ENCODE measurements around the gene CT45A8. TPM values are rescaled to one million over a fixed set of nuclear protein-coding genes. Genes with fewer than 3 reads are reported as not detected.
"Not testable (repeated sequence)": the region's sequence is repeated elsewhere in the genome, so short reads cannot be mapped to it uniquely, and the experiment has no call there.

Gene CT45A8
- total RNA-seq, 1 experiment from 2014 or later = not detected

- H3K27me3 Mint-ChIP-seq (ENCODE audit: insufficient read depth, unreplicated experiment) = no peaks in the 10 kb centered on the region
- H3K4me1 Mint-ChIP-seq (ENCODE audit: low read depth, unreplicated experiment) = no peaks in the 10 kb centered on the region
- Histone ChIP-seq H3K27me3 (replicated peaks; ENCODE audit: control insufficient read depth, insufficient read depth, low read length) (no peaks in the 10 kb centered on the region), H3K4me3 (ENCODE audit: low read depth, low read length) (no peak overlapping the region), H3K36me3 (ENCODE audit: control insufficient read depth, insufficient read depth, low read length) (no peaks in the 10 kb centered on the region), H3K9me3 (no peaks in the 10 kb centered on the region), H3K4me1 (no peaks in the 10 kb centered on the region)
- no peaks in the 10 kb centered on the region for H3K9me3 Mint-ChIP-seq (ENCODE audit: unreplicated experiment)
- ChIA-PET POLR2A (no interaction called here), CTCF (no interaction called here)
- TF ChIP-seq CTCF (IDR thresholded peaks at IDR 0.05; ENCODE audit: insufficient read depth in 1 of 2, low read depth in 1 of 2, low read length in 1 of 2, severe bottlenecking in 1 of 2, unreplicated experiment in 1 of 2) = no peak
- H3K4me3 Mint-ChIP-seq (ENCODE audit: unreplicated experiment) = no peak overlapping the region
- BruUV-seq (replicated peaks) = no TSS peak
- intact Hi-C loops (cut with micrococcal nuclease; ENCODE audit: unreplicated experiment) = no loop called here
- H3K36me3 Mint-ChIP-seq (ENCODE audit: insufficient read depth, unreplicated experiment) = no peaks in the 10 kb centered on the region
- no peak for DNase-seq
- H3K27ac Mint-ChIP-seq (ENCODE audit: unreplicated experiment) = no peak overlapping the region
Observed at GRCh38 chrX:135890087-135890585, 35.8 kb upstream of the CT45A8 start.

GRCh38 chrX:135888976-135889375 is 34.6 kb upstream of the CT45A8 start:
- H3K4me3 ChIP-seq (ENCODE audit: low read depth, low read length); H3K4me3 Mint-ChIP-seq (ENCODE audit: unreplicated experiment); POLR2A ChIA-PET; CTCF ChIA-PET; H3K27ac Mint-ChIP-seq (ENCODE audit: unreplicated experiment); H3K27me3 ChIP-seq (replicated peaks; ENCODE audit: control insufficient read depth, insufficient read depth, low read length); H3K36me3 Mint-ChIP-seq (ENCODE audit: insufficient read depth, unreplicated experiment); BruUV-seq (replicated peaks); H3K9me3 ChIP-seq; H3K9me3 Mint-ChIP-seq (ENCODE audit: unreplicated experiment); intact Hi-C loops (cut with micrococcal nuclease; ENCODE audit: unreplicated experiment); H3K4me1 Mint-ChIP-seq (ENCODE audit: low read depth, unreplicated experiment); H3K27me3 Mint-ChIP-seq (ENCODE audit: insufficient read depth, unreplicated experiment); H3K4me1 ChIP-seq; H3K36me3 ChIP-seq (ENCODE audit: control insufficient read depth, insufficient read depth, low read length): not testable (repeated sequence)
- peak in 1 of 2 experiments; percentile 19 for DNase-seq

DNA sequence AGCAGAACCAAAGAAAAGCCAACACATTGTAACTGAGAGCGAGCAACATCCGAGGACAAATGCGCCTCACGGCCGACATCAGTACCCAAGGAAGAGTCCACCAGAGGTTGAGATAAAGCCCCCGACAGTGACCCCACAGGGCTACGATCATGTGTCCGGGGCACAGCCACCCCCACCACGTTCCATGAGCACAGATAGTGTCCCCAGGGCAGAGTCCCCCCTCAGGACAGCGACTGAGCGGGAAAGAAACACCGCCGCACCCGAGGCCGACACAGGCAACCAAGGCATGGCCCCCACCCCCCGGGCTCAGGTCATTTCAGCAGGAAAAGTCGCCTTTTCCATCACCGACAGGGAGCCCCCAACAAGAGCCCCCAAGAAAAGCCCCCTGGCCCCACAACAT is 33.9 kb upstream of the CT45A8 start:
- H3K9me3 ChIP-seq; H3K27ac Mint-ChIP-seq (ENCODE audit: unreplicated experiment); H3K4me3 ChIP-seq (ENCODE audit: low read depth, low read length); H3K4me3 Mint-ChIP-seq (ENCODE audit: unreplicated experiment); H3K4me1 Mint-ChIP-seq (ENCODE audit: low read depth, unreplicated experiment); H3K27me3 Mint-ChIP-seq (ENCODE audit: insufficient read depth, unreplicated experiment); H3K4me1 ChIP-seq; H3K27me3 ChIP-seq (replicated peaks; ENCODE audit: control insufficient read depth, insufficient read depth, low read length); BruUV-seq (replicated peaks); H3K36me3 ChIP-seq (ENCODE audit: control insufficient read depth, insufficient read depth, low read length); DNase-seq; POLR2A ChIA-PET; CTCF ChIA-PET; H3K36me3 Mint-ChIP-seq (ENCODE audit: insufficient read depth, unreplicated experiment); intact Hi-C loops (cut with micrococcal nuclease; ENCODE audit: unreplicated experiment); H3K9me3 Mint-ChIP-seq (ENCODE audit: unreplicated experiment): not testable (repeated sequence)

DNA sequence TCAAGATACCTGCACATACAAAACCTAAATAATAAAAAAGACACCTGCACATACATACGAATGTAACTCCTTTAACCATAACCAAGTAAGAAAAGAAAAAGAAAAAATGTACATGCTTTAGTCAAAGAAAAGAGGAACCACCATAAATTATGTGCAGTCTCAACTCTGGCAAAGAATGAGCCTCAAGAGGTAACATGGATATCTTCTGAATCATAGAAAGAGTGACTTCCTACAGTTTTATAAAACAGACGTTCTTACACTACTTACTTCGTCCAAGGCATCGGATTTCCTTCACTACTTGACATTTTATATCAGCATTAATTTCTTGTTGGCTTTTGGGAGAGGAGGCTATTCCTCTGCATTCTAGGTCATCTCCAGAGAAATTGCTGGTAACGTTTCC is 28.4 kb upstream of the CT45A8 start:
- CTCF ChIA-PET; H3K4me3 ChIP-seq (ENCODE audit: low read depth, low read length); DNase-seq; H3K27me3 Mint-ChIP-seq (ENCODE audit: insufficient read depth, unreplicated experiment); BruUV-seq (replicated peaks); H3K36me3 Mint-ChIP-seq (ENCODE audit: insufficient read depth, unreplicated experiment); H3K4me1 Mint-ChIP-seq (ENCODE audit: low read depth, unreplicated experiment); H3K36me3 ChIP-seq (ENCODE audit: control insufficient read depth, insufficient read depth, low read length); H3K4me3 Mint-ChIP-seq (ENCODE audit: unreplicated experiment); POLR2A ChIA-PET; H3K4me1 ChIP-seq; H3K9me3 Mint-ChIP-seq (ENCODE audit: unreplicated experiment); intact Hi-C loops (cut with micrococcal nuclease; ENCODE audit: unreplicated experiment); H3K9me3 ChIP-seq; H3K27ac Mint-ChIP-seq (ENCODE audit: unreplicated experiment); H3K27me3 ChIP-seq (replicated peaks; ENCODE audit: control insufficient read depth, insufficient read depth, low read length): not testable (repeated sequence)

- POLR2A ChIA-PET; H3K36me3 Mint-ChIP-seq (ENCODE audit: insufficient read depth, unreplicated experiment); intact Hi-C loops (cut with micrococcal nuclease; ENCODE audit: unreplicated experiment); H3K27me3 ChIP-seq (replicated peaks; ENCODE audit: control insufficient read depth, insufficient read depth, low read length); H3K27me3 Mint-ChIP-seq (ENCODE audit: insufficient read depth, unreplicated experiment); H3K27ac Mint-ChIP-seq (ENCODE audit: unreplicated experiment); H3K4me3 Mint-ChIP-seq (ENCODE audit: unreplicated experiment); H3K36me3 ChIP-seq (ENCODE audit: control insufficient read depth, insufficient read depth, low read length); H3K4me1 Mint-ChIP-seq (ENCODE audit: low read depth, unreplicated experiment); H3K4me1 ChIP-seq; CTCF ChIA-PET; H3K9me3 Mint-ChIP-seq (ENCODE audit: unreplicated experiment); H3K4me3 ChIP-seq (ENCODE audit: low read depth, low read length); DNase-seq; H3K9me3 ChIP-seq; BruUV-seq (replicated peaks): not testable (repeated sequence)
Observed at GRCh38 chrX:135871712-135872111, 17.4 kb upstream of the CT45A8 start, which contains the start of gene CT45A9. Gene CT45A9 (minus strand): TSS chrX:135871812. CDS start chrX:135868061, 3,751 bp downstream.

GRCh38 chrX:135837180-135837579 is 17.2 kb downstream of the CT45A8 start, which contains the start of gene CT45A7:
Gene CT45A7 (minus strand): TSS chrX:135837280. CDS start chrX:135833533, 3,747 bp downstream.
- intact Hi-C loops (cut with micrococcal nuclease; ENCODE audit: unreplicated experiment); H3K4me1 ChIP-seq; H3K27me3 Mint-ChIP-seq (ENCODE audit: insufficient read depth, unreplicated experiment); H3K9me3 ChIP-seq; H3K36me3 Mint-ChIP-seq (ENCODE audit: insufficient read depth, unreplicated experiment); H3K27ac Mint-ChIP-seq (ENCODE audit: unreplicated experiment); POLR2A ChIA-PET; H3K36me3 ChIP-seq (ENCODE audit: control insufficient read depth, insufficient read depth, low read length); BruUV-seq (replicated peaks); H3K4me3 ChIP-seq (ENCODE audit: low read depth, low read length); CTCF ChIA-PET; H3K4me3 Mint-ChIP-seq (ENCODE audit: unreplicated experiment); H3K4me1 Mint-ChIP-seq (ENCODE audit: low read depth, unreplicated experiment); H3K9me3 Mint-ChIP-seq (ENCODE audit: unreplicated experiment); DNase-seq; H3K27me3 ChIP-seq (replicated peaks; ENCODE audit: control insufficient read depth, insufficient read depth, low read length): not testable (repeated sequence)
